HFFc6 (cell line): Measurements from ENCODE around the gene GRAP2. TPM values are rescaled to one million over a fixed set of nuclear protein-coding genes. Genes with fewer than 3 reads are reported as not detected.

Experiments
- DNase-seq: peaks from one replicate; pipeline ENCODE4 v3.0.0-alpha.2; 2018
- H3K27ac Mint-ChIP-seq: 2 replicates; pipeline ENCODE4 v1.8.0; 2020; ENCODE audit warnings: mild to moderate bottlenecking, mixed read lengths
- H3K27me3 Mint-ChIP-seq: 2 replicates; pipeline ENCODE4 v1.8.0; 2021; ENCODE audit warnings: mild to moderate bottlenecking, moderate library complexity, mixed read lengths; ENCODE audit not compliant: insufficient read depth
- H3K36me3 Mint-ChIP-seq: 2 replicates; pipeline ENCODE4 v1.8.0; 2021; ENCODE audit warnings: low read depth, mixed read lengths
- H3K4me1 Mint-ChIP-seq: 2 replicates; pipeline ENCODE4 v1.8.0; 2020; ENCODE audit warnings: low read depth, mixed read lengths
- H3K4me3 Mint-ChIP-seq: 2 replicates; pipeline ENCODE4 v1.8.0; 2020; ENCODE audit warnings: mild to moderate bottlenecking, moderate library complexity, mixed read lengths
- H3K9me3 Mint-ChIP-seq: 2 replicates; pipeline ENCODE4 v1.8.0; 2020; ENCODE audit warnings: mild to moderate bottlenecking, mixed read lengths
- CTCF ChIP-seq: fragments of 200-600 bp; sonication (generic); IDR thresholded peaks from 2 replicates; pipeline ENCODE4 v1.5.0; 2021; ENCODE audit warnings: antibody characterized with exemption, mild to moderate bottlenecking
- total RNA-seq, 6 experiments: library from RNA; stranded (reverse); fragmentation: NEBNext Ultra II Directional; extraction: Animal tissue kit (Norgen Biotek cat#: 25700); gene quantifications; 2 replicates in 1 of 6; 3 replicates in 5 of 6; pipeline ENCODE4 v1.2.3, GENCODE V29; 2021

GRAP2 gene
- total RNA-seq, 6 experiments from 2014 or later, result not detected

GRCh38 chr22:39984746-39985145, 83.9 kb downstream of the GRAP2 start:
- peaks cover 6% of the 10 kb centered on the region; the same call in 1 of the 2 replicates for H3K4me1 Mint-ChIP-seq
- no peaks in the 10 kb centered on the region for H3K9me3 Mint-ChIP-seq
- peaks cover 29% of the 10 kb centered on the region for H3K27me3 Mint-ChIP-seq
- H3K27ac Mint-ChIP-seq, result no peak overlapping the region
- TF ChIP-seq CTCF, result no peak
- H3K36me3 Mint-ChIP-seq, result no peaks in the 10 kb centered on the region
- no peak for DNase-seq
- H3K4me3 Mint-ChIP-seq, result no peak overlapping the region

- H3K27me3 Mint-ChIP-seq, result peaks cover 32% of the 10 kb centered on the region
Observed at GRCh38 chr22:39985383-39986035, 84.6 kb downstream of the GRAP2 start.

GRCh38 chr22:39988386-39989114, 87.7 kb downstream of the GRAP2 start:
- Mint-ChIP-seq H3K4me1 (peaks cover 6% of the 10 kb centered on the region; the same call in 1 of the 2 replicates), H3K27me3 (peaks cover 33% of the 10 kb centered on the region), H3K36me3 (no peaks in the 10 kb centered on the region), H3K4me3 (no peak overlapping the region), H3K27ac (no peak overlapping the region), H3K9me3 (no peaks in the 10 kb centered on the region)
- no peak for DNase-seq
- no peak for TF ChIP-seq CTCF

More at GRCh38 chr22:39985383-39986035, 84.6 kb downstream of the GRAP2 start:
- no peaks in the 10 kb centered on the region for H3K9me3 Mint-ChIP-seq
- no peaks in the 10 kb centered on the region for H3K36me3 Mint-ChIP-seq
- no peak for TF ChIP-seq CTCF
- no peak overlapping the region for H3K27ac Mint-ChIP-seq
- no peak for DNase-seq
- peaks cover 6% of the 10 kb centered on the region; the same call in 1 of the 2 replicates for H3K4me1 Mint-ChIP-seq
- H3K4me3 Mint-ChIP-seq, result no peak overlapping the region

GRCh38 chr22:39989633-39990032, 88.7 kb downstream of the GRAP2 start:
- Mint-ChIP-seq H3K36me3 (no peaks in the 10 kb centered on the region), H3K27me3 (peaks cover 24% of the 10 kb centered on the region), H3K9me3 (no peaks in the 10 kb centered on the region), H3K27ac (no peak overlapping the region), H3K4me3 (no peak overlapping the region), H3K4me1 (no peaks in the 10 kb centered on the region)
- no peak for DNase-seq
- TF ChIP-seq CTCF, result no peak

- no peak overlapping the region for H3K4me3 Mint-ChIP-seq
- H3K4me1 Mint-ChIP-seq, result no peaks in the 10 kb centered on the region
- DNase-seq, result no peak
- no peaks in the 10 kb centered on the region for H3K9me3 Mint-ChIP-seq
- no peak overlapping the region for H3K27ac Mint-ChIP-seq
- no peak for TF ChIP-seq CTCF
- H3K27me3 Mint-ChIP-seq, result peaks cover 19% of the 10 kb centered on the region
- no peaks in the 10 kb centered on the region for H3K36me3 Mint-ChIP-seq
Observed at GRCh38 chr22:39990686-39991085, 89.8 kb downstream of the GRAP2 start.
